Transverse colon (tissue), 3 donors: ENCODE data around the gene SARS1.

Experiments
- POLR2A ChIP-seq: fragments of 450-650 bp; IDR thresholded peaks from one replicate; pipeline ENCODE4 v1.6.1; 2016; ENCODE audit warnings: antibody characterized with exemption, mild to moderate bottlenecking, moderate library complexity
- TF ChIP-seq, protein P1 (sequence below), 5 experiments: fragments of 200-600 bp in 3 of 5; fragments of 450-650 bp in 2 of 5; sonication (generic) in 3 of 5; IDR thresholded peaks; 1 replicate in 2 of 5; 2 replicates in 3 of 5; pipeline ENCODE4 v1.5.1; 2016 to 2017; ENCODE audit warnings: antibody characterized with exemption in 5 of 5, inconsistent platforms in 3 of 5, mild to moderate bottlenecking in 2 of 5, moderate library complexity in 1 of 5

DNA sequence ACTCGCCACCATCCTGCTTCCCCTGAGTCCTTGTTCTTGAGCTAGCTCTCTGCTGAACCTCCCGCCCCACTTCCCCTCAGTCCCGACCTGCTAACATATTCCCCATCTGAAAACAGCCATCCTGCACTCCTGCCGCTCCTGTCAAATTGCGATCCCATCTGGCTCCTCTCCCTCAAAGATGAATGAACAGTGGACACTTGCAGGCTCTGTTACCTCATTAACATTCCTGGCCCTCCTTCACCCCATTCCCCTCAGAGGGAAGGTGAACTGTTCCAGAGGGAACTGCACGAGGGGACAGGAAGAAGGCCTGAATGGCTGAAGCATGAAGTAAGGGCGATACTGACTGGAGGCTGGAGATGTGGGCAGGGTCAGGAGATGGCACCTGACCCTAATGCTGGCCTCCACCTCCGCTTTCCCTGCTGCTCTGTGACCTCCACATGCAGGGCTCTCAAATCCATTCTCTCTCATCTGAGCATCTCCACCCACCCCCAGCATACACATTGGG, 28.2 kb downstream of the SARS1 start:
- TF ChIP-seq, protein P1, sequence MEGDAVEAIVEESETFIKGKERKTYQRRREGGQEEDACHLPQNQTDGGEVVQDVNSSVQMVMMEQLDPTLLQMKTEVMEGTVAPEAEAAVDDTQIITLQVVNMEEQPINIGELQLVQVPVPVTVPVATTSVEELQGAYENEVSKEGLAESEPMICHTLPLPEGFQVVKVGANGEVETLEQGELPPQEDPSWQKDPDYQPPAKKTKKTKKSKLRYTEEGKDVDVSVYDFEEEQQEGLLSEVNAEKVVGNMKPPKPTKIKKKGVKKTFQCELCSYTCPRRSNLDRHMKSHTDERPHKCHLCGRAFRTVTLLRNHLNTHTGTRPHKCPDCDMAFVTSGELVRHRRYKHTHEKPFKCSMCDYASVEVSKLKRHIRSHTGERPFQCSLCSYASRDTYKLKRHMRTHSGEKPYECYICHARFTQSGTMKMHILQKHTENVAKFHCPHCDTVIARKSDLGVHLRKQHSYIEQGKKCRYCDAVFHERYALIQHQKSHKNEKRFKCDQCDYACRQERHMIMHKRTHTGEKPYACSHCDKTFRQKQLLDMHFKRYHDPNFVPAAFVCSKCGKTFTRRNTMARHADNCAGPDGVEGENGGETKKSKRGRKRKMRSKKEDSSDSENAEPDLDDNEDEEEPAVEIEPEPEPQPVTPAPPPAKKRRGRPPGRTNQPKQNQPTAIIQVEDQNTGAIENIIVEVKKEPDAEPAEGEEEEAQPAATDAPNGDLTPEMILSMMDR (IDR thresholded peaks at IDR 0.05), result no peak
- TF ChIP-seq POLR2A, result no peak
